HG02678 (cell line): ENCODE results near the gene ZNF12.
"Not testable (repeated sequence)": the region's sequence is repeated elsewhere in the genome, so short reads cannot be mapped to it uniquely, and the experiment has no call there.

Experiments
- ATAC-seq: cut with Tn5 transposase; IDR thresholded peaks from one replicate; pipeline ENCODE4 v1.9.1; 2021; ENCODE audit warnings: mild to moderate bottlenecking, moderate library complexity; ENCODE audit not compliant: unreplicated experiment

Gene ZNF12

GRCh38 chr7:6706666-6707407 lies at the start of gene ZNF12:
TSS of gene ZNF12 (minus strand) at chr7:6706947. CDS start at chr7:6705173, 1,774 bp downstream.
- peak; percentile 88 for ATAC-seq

DNA sequence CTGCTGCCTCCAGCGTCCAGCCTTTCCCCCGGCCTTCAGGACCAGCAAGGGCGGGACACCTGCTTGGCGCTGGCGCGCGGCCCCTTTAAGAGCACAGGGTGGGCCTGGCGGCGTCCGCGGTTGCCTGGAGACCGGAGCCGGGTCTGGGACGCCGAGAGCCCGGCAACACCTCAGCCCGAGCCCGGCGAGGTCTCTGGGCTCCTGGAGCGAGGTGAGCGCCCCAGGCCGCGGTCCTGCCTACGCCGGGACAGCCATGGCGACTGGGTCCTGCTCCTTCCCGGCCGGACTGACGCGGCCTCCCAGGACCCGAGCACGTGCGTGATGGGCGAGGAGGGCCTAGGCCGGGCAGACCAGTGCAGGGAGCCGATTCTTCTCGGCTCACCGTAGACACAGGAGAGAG lies 47.2 kb upstream of the ZNF12 start, which contains the start of gene RSPH10B2:
Gene RSPH10B2, plus strand, starts transcription at position 140 of the 400 bp plus-strand sequence. CDS start 3,575 bp downstream, outside the sequence.
- not testable (repeated sequence) for ATAC-seq

DNA sequence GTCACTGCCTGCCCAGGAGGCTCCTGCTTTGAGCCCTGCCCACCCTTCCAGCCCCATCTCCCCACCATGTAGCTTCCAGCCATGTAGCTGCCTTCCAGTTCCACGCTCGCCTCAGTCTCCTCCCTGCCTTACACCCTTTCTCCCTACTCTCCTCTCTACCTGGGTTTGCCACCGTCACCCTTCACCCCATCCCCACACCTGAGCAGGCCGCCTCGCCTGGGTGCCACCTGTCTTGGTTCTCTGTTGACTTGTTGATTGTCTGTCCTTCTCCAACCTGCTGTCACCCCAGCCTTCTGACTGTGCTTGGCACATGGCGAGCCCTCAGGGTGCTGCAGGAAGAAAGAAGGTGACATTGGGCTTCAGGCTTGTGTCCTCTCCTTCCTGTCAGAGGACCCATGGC lies 43.4 kb upstream of the ZNF12 start:
- ATAC-seq: not testable (repeated sequence)

DNA sequence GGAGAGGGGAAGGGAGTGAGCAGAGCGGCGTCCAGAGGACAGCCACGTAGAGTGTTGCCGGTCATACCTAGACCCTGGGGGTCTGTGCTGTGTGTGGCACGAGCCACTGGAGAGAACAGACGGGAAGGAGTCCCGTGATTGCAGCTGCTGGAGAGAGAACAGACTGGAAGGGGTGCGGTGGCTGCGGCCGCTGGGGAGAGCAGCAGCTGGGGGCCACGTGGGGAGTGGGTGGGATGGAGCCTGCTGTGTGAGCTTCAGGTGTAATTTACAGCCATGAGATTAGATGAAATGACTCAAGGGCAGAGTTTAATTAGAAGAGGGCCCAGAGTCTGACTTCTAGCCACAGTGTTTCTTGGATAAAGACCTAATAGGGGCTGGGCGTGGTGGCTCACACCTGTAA lies 42.6 kb upstream of the ZNF12 start:
- ATAC-seq: not testable (repeated sequence)

- ATAC-seq: not testable (repeated sequence)
Observed at GRCh38 chr7:6744410-6745100, 37.8 kb upstream of the ZNF12 start.

DNA sequence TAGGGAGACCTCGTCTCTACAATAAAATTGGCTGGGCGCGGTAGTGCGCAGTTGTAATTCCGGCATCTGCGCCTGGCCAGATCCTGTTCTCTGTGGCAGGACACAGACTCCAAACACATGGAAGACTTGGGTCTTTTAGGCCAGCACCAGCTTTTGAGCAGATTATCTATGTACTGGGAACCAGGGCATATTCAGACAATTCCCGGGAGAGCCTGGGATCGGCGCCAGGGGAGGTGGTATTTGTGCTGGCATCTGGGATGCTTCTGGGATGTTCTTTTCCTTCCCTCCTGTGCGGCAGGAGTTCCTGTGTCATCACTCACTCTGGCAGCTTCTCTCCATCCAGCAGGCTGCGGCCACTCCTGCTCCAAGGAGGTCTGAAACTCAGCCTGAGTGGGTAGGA lies 31.7 kb upstream of the ZNF12 start:
- not testable (repeated sequence) for ATAC-seq

- ATAC-seq: no peak
Observed at GRCh38 chr7:6730343-6730633, 23.5 kb upstream of the ZNF12 start.

- peak; percentile 94 for ATAC-seq
Observed at GRCh38 chr7:6729492-6730342, 23.0 kb upstream of the ZNF12 start.

DNA sequence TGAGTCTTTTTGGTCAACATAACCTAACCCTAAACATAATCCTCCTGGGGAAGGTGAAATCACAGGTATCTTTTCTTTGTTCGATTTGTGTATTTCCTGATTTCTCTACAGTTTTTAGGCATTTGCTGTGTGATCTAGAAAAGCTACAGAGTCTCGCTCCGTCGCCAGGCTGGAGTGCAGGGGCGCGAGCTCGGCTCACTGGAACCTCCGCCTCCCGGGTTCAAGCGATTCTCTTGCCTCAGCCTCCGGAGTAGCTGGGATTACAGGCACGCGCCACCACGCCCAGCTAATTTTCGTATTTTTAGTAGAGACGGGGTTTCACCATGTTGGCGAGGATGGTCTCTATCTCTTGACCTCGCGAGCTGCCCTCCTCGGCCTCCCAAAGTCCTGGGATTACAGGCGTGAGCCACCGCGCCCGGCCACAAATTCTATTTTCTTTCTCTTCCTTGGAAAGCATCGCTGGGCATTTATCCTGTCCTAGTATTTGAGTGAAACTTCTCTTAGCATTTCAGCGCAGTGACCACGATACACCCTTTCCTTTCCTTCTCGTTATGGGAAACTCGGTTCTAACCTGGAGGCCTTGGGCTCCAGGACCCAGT lies 22.2 kb upstream of the ZNF12 start:
- not testable (repeated sequence) for ATAC-seq

DNA sequence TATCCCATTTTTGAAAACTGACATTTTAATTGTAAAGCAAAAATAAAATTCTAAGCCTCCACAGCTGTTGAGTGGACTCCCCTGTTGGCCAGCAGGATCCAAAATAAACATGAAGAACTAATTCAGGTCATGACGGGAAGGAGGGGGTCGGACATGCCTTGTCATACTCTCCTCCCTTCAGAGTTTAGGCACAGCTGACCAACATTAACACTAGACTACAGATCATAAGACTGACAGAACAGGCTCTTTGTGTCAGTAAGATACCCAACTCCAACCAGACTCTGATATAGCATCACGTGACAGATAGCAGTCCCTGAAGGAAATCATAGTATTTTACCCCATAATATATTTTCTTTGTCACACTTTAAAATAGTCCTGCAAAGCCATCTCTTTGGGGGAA lies 20.9 kb upstream of the ZNF12 start:
- no peak for ATAC-seq

DNA sequence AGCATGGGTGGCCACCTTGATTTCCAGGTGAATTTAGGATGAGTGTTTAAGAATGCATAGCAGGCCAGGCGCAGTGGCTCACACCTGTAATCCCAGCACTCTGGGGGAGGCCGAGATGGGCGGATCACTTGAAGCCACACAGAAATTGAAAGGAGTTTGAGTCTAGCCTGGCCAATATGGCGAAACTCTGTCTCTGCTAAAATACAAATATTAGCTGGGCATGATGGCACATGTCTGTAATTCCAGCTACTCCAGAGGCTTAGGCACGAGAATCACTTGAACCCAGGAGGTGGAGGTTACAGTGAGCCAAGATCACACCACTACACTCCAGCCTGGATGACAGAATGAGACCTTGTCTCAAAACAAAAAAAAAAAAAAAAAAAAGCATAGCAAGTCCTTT lies 19.6 kb upstream of the ZNF12 start:
- ATAC-seq: not testable (repeated sequence)

DNA sequence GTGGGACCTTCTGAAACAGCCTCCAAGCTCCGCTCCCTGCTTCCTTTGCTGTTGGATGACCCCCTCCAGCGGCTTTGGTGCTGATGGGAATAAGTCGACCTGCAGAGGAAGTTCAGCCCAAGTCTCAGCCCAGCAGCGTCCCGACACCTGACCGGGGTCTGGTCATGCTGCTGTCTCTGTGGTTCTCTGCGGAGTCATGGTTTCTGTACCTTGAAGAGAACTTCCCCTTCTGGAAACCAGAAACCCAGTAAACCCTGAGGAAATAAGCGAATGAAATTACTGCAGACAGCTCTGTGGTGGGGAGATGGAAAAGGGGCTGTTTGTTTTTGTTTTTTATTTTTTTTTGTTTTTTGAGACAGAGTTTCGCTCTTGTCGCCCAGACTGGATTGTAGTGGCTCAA lies 18.3 kb upstream of the ZNF12 start:
- ATAC-seq: peak; percentile 57

GRCh38 chr7:6724351-6724750 lies 17.6 kb upstream of the ZNF12 start:
- ATAC-seq: not testable (repeated sequence)

- ATAC-seq: no peak
Observed at GRCh38 chr7:6718124-6718523, 11.4 kb upstream of the ZNF12 start.

DNA sequence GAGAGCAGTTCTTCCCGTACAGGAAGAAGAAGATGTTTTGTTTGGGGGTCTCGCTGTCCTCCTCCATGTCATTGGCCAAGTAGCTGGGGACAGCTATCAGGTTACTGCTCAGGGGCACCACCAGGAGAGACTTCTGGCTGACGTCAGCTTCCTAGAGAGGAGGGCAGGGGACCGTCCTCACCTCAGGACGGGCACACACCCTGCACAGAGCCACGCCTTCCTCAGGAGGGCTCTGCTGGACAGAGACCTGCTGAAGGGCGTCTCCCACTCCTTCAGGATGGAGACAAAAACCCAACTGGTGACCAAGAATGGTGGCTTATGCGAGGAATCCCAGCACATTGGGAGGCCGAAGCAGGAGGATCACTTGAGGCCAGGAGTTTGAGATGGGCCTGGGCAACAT lies 9.2 kb upstream of the ZNF12 start:
- not testable (repeated sequence) for ATAC-seq

DNA sequence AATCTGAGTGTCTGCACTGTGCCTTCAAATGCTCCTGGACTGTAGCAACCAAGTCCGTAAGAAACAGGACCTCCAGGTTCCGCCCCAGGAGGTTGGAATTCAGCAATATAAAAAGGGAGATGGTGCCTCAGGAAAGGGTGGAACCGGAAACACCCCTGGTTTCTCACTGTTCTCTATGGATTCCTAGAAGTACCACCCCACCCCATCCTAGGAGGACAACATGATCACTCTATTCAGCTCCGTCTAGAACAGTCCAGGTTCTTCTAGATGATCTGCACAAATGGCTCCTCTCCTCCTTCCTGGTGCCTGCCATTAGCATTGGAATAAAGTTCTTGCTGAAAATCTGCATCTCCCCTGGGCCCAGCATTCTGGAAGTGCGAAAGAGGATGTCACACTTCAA lies 7.6 kb upstream of the ZNF12 start:
- no peak for ATAC-seq

GRCh38 chr7:6709808-6710207 lies 3.1 kb upstream of the ZNF12 start:
- ATAC-seq: no peak

DNA sequence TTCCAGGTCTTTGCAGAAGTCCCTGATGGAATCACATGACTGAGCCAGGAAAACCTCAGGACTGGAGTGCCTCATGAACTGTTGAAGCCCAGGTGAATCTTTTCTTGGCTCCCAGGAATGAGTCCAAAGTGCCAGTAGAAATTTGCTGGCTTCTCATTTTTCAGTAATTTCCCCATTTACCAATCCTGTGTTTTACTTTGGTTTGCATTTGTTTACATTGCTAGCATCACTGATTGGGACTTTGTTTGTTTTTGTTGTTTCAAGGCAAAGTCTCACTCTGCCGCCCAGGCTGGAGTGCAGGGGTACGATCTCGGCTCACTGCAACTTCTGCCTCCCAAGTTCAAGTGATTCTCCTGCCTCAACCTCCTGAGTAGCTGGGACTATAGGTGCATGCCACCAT lies 1.6 kb upstream of the ZNF12 start:
- ATAC-seq: no peak

DNA sequence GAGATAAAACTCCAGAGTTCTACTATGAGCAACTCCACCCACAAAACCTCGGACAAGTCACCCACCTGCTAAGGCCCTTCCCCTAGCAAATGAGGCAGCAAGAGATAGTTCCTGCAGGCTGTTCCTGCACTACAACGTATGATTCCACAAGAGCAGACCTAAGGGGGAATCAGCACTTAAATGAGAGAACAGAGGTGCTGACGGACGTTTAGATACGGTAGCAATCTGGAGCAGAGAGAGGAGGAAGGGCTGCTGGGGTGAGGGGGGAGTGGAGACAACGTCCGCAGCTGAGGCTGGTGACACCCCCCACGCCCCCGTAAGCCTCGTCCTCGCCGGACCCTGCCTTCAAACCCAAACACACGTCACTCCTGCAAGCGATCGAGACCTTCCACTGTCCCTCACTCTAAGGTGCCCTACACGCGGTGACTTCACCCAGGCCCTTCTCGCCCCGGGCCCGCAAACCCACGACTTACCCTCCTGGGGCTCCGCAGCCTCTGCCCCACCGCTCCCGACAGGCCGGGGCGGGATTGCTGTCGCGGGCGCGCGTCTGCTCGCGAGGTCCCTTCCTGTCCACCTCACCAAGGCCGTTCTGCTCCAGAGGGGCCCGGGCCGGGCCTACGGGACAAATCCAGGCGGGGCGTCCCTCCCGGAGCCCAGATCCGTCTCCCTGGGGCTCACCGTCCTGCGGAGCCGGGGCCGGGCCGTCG lies 635 bp downstream of the ZNF12 start:
- ATAC-seq: peak; percentile 5

DNA sequence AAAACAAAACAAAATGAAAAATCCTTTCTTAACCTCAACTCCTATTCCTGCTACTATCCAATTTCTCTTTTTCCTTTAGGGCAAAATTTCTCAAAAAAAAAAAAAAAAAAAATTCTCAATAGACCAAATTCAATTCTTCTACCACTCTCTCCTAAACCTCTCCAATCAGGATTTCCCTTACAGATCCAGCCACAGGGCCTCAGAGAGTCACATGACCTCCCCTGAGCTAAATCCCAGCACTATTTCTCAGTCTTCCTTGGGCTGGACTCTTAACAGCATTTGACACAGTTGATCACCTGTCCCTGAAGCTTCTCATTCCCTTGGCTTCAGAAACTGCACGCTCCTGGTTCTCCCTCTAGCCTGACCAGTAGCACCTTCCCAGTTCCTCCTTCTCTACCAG lies 4.9 kb downstream of the ZNF12 start:
- ATAC-seq: no peak

- ATAC-seq: no peak
Observed at GRCh38 chr7:6700793-6701192, 6.0 kb downstream of the ZNF12 start.
